GM19238 (cell line): ENCODE results near the gene B4GALNT1.
"Not testable (repeated sequence)": the region's sequence is repeated elsewhere in the genome, so short reads cannot be mapped to it uniquely, and the experiment has no call there.

Experiments
- DNase-seq: peaks from one replicate; pipeline ENCODE4 v3.0.0; 2011; ENCODE audit warnings: low spot score; ENCODE audit not compliant: insufficient read length

Gene B4GALNT1

GRCh38 chr12:57609781-57610553 is 23.0 kb downstream of the B4GALNT1 start:
- no peak for DNase-seq

- no peak for DNase-seq
Measured at GRCh38 chr12:57609101-57609780, 23.8 kb downstream of the B4GALNT1 start.

GRCh38 chr12:57607958-57608663 is 24.9 kb downstream of the B4GALNT1 start:
- no peak for DNase-seq

- no peak for DNase-seq
Measured at GRCh38 chr12:57606821-57607220, 26.2 kb downstream of the B4GALNT1 start.

GRCh38 chr12:57606399-57606798 is 26.6 kb downstream of the B4GALNT1 start:
- DNase-seq: no peak

- no peak for DNase-seq
Measured at GRCh38 chr12:57605811-57606311, 27.1 kb downstream of the B4GALNT1 start.

- DNase-seq: no peak
Measured at GRCh38 chr12:57604992-57605810, 27.8 kb downstream of the B4GALNT1 start.

- DNase-seq: peak; percentile 60
Measured at GRCh38 chr12:57604454-57604991, 28.5 kb downstream of the B4GALNT1 start, which contains the start of gene DTX3. TSS of gene DTX3 (plus strand) at chr12:57604824. CDS start at chr12:57606518, 1,694 bp downstream.

- no peak for DNase-seq
Measured at GRCh38 chr12:57603815-57604453, 29.1 kb downstream of the B4GALNT1 start.

- DNase-seq: no peak
Measured at GRCh38 chr12:57603324-57603723, 29.7 kb downstream of the B4GALNT1 start.

GRCh38 chr12:57602544-57602943 is 30.5 kb downstream of the B4GALNT1 start:
- DNase-seq: no peak

- DNase-seq: no peak
Measured at GRCh38 chr12:57600395-57600794, 32.6 kb downstream of the B4GALNT1 start.

GRCh38 chr12:57593187-57593586 is 39.8 kb downstream of the B4GALNT1 start:
- no peak for DNase-seq

- DNase-seq: no peak
Measured at GRCh38 chr12:57592551-57593165, 40.3 kb downstream of the B4GALNT1 start.

GRCh38 chr12:57591782-57592325 is 41.1 kb downstream of the B4GALNT1 start:
- no peak for DNase-seq

- DNase-seq: peak; percentile 95
Measured at GRCh38 chr12:57590864-57591781, 41.9 kb downstream of the B4GALNT1 start, which contains the start of gene PIP4K2C. TSS of gene PIP4K2C (plus strand) at chr12:57591192. CDS start at chr12:57591290, 98 bp downstream.

GRCh38 chr12:57590479-57590863 is 42.5 kb downstream of the B4GALNT1 start:
- DNase-seq: no peak

- not testable (repeated sequence) for DNase-seq
Measured at GRCh38 chr12:57588951-57589610, 43.9 kb downstream of the B4GALNT1 start.
